Thoracic aorta endothelial cell (primary cell): ENCODE measurements around the gene MALT1. TPM values are rescaled to one million over a fixed set of nuclear protein-coding genes. Genes with fewer than 3 reads are reported as not detected.

Experiments
- total RNA-seq: library from RNA; depleted of rRNA; stranded (reverse); fragments of >200 nt; gene quantifications from 2 replicates; pipeline ENCODE4 v1.2.3, GENCODE V29; 2012

MALT1 gene, protein sequence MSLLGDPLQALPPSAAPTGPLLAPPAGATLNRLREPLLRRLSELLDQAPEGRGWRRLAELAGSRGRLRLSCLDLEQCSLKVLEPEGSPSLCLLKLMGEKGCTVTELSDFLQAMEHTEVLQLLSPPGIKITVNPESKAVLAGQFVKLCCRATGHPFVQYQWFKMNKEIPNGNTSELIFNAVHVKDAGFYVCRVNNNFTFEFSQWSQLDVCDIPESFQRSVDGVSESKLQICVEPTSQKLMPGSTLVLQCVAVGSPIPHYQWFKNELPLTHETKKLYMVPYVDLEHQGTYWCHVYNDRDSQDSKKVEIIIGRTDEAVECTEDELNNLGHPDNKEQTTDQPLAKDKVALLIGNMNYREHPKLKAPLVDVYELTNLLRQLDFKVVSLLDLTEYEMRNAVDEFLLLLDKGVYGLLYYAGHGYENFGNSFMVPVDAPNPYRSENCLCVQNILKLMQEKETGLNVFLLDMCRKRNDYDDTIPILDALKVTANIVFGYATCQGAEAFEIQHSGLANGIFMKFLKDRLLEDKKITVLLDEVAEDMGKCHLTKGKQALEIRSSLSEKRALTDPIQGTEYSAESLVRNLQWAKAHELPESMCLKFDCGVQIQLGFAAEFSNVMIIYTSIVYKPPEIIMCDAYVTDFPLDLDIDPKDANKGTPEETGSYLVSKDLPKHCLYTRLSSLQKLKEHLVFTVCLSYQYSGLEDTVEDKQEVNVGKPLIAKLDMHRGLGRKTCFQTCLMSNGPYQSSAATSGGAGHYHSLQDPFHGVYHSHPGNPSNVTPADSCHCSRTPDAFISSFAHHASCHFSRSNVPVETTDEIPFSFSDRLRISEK
- total RNA-seq: 16.0 and 22.0 TPM in 2 replicates

DNA sequence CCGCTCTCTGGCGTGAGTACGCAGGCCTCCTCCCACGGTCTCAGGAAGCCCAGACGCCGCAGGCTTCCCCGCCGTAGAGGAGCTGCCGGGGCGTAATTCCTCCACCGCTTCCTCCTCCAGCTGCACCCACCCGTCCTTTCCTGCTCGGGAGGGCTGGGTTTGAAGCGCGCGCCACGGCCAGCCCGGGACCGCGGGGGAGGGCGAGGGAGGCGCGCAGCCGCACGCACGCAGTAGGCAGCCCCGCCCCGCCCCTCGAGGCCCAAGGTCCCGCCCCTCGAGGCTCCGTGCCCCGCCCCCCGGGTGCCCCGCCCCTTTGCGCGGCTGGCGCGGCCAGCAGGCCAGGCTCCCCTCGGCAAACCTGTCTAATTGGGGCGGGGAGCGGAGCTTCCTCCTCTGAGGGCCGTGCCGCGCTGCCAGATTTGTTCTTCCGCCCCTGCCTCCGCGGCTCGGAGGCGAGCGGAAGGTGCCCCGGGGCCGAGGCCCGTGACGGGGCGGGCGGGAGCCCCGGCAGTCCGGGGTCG, at the start of gene MALT1:
TSS of gene MALT1 (plus strand) at position 355 of the 521 bp plus-strand sequence. CDS start 179 bp downstream, outside the sequence.

Other genes with a start within 250 kb of the MALT1 start
- not detected in 2 replicates for gene ALPK2, start 42.4 kb upstream of the MALT1 start, total RNA-seq
- 58.6 and 69.6 TPM in 2 replicates for gene ZNF532, start 193.4 kb downstream of the MALT1 start, total RNA-seq